ENCODE measurements around the gene VWA2. TPM values are rescaled to one million over a fixed set of nuclear protein-coding genes. Genes with fewer than 3 reads are reported as not detected.

VWA2 gene
- total RNA-seq, 4 donors from 2014 or later, result 0.64 to 3.3 TPM; not detected in 2

DNA sequence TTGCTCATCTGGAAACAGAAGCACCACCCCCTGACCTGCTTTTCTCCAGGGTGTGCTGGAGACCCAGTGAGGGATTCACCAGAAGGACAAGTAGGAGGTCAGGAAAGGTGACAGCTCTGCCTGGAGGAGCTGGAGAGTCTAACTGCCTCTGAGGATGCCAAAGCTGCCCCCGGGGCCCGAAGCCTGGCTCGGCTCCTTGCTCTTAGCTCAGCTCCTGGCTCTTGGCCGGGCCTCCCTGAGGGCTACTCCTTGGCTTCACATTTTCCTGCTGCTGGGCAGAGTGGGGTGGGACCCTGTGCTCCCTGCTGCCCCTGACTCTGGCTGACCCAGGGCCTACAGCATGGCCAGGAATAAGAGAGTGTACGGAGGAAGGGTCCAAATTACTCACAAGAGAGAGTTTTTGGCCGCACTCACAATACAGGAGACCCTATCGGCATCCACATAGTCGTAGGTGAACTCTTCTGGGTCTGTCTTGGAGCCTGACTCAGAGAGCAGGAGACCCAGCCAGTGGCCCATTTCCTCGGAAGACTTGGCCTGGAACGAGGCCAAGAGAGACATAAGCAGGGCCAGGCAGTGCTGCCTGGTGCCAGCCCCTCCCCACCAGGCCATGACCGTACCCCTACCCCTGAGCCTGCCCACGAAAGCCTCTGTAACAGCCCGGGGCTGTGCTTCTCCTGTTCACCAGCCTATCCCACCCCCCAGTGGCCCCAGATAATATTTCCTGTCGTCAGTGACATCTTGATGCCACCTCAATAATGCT lies 63.1 kb downstream of the VWA2 start:
- TF ChIP-seq POLR2AphosphoS5 (IDR thresholded peaks at IDR 0.05) (no peak), EP300 (IDR thresholded peaks at IDR 0.05; ENCODE audit: low read depth) (no peak), POLR2A (IDR thresholded peaks at IDR 0.05) (no peak)
- TF ChIP-seq, protein P1, sequence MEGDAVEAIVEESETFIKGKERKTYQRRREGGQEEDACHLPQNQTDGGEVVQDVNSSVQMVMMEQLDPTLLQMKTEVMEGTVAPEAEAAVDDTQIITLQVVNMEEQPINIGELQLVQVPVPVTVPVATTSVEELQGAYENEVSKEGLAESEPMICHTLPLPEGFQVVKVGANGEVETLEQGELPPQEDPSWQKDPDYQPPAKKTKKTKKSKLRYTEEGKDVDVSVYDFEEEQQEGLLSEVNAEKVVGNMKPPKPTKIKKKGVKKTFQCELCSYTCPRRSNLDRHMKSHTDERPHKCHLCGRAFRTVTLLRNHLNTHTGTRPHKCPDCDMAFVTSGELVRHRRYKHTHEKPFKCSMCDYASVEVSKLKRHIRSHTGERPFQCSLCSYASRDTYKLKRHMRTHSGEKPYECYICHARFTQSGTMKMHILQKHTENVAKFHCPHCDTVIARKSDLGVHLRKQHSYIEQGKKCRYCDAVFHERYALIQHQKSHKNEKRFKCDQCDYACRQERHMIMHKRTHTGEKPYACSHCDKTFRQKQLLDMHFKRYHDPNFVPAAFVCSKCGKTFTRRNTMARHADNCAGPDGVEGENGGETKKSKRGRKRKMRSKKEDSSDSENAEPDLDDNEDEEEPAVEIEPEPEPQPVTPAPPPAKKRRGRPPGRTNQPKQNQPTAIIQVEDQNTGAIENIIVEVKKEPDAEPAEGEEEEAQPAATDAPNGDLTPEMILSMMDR (IDR thresholded peaks at IDR 0.05), result no peak
- Histone ChIP-seq H3K27ac (no peak overlapping the region), H3K9me3 (no peaks in the 10 kb centered on the region), H3K36me3 (peaks cover 0 to 7% (median 1%) of the 10 kb centered on the region in 4 donors), H3K4me3 (no peak overlapping the region), H3K4me1 (peaks cover 3 to 11% (median 8%) of the 10 kb centered on the region in 4 donors), H3K27me3 (no peaks in the 10 kb centered on the region)
- intact Hi-C loops (cut with DNase I; ENCODE audit: low total_unique reads), result loop anchor here (5.0 kb wide), 1 partner anchor 135 kb away; no protein-coding TSS in a partner anchor
- in situ Hi-C loops (cut with MboI; ENCODE audit: low pct_ligation_motif_present in 1 of 4, low pct_unique_long_range_greater_than_20kb in 1 of 4, low sequenced_read_pairs in 3 of 4), result loop anchor here in 3 of 4 donors (25.0 kb wide), 2 partner anchors 135 to 485 kb away; no protein-coding TSS in a partner anchor
- 40 to 78% methylated on average over 1 to 14 of the region's 14 CpGs for WGBS, 2 donors (ENCODE audit: low coverage in 1 of 2)
- no peak for DNase-seq

DNA sequence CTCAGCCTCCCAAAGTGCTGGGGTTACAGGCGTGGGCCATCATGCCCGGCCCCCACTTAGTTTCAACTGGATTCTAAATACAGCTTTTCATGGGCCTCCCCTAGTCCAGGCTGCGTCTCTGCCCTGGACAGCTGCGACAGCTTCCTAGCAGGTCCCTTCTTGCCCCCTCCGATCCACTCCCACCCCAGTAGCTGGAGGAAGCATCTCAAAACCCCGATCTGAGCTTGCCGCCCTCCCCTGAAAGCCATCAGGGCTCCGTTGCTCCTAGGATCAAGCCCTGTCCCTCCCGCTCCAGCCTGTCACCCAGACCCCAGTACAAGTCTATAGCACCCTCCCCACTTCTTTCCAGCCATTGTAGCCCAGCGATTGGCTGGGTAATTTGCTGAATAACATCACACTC lies 64.5 kb downstream of the VWA2 start:
- no peaks in the 10 kb centered on the region for H3K36me3 ChIP-seq
- peak overlapping the region in 2 of 4 donors; percentile 4 to 49 for H3K27ac ChIP-seq
- H3K27me3 ChIP-seq, result no peaks in the 10 kb centered on the region
- H3K4me1 ChIP-seq, result peaks cover 3 to 11% (median 8%) of the 10 kb centered on the region in 4 donors
- in situ Hi-C loops (cut with MboI; ENCODE audit: low pct_ligation_motif_present in 1 of 4, low pct_unique_long_range_greater_than_20kb in 1 of 4, low sequenced_read_pairs in 3 of 4) (loop anchor here in 3 of 4 donors (25.0 kb wide), 2 partner anchors 134 to 484 kb away; no protein-coding TSS in a partner anchor), intact Hi-C loops (cut with DNase I; ENCODE audit: low total_unique reads) (loop anchor here (5.0 kb wide), 1 partner anchor 134 kb away; no protein-coding TSS in a partner anchor)
- 72 to 78% methylated on average over 4 to 10 of the region's 10 CpGs for WGBS, 2 donors (ENCODE audit: low coverage in 1 of 2)
- no peak for DNase-seq
- no peaks in the 10 kb centered on the region for H3K9me3 ChIP-seq
- TF ChIP-seq POLR2AphosphoS5 (IDR thresholded peaks at IDR 0.05) (no peak), EP300 (IDR thresholded peaks at IDR 0.05; ENCODE audit: low read depth) (no peak), POLR2A (IDR thresholded peaks at IDR 0.05) (no peak)
- TF ChIP-seq, protein P1 (IDR thresholded peaks at IDR 0.05), result no peak
- no peak overlapping the region for H3K4me3 ChIP-seq

DNA sequence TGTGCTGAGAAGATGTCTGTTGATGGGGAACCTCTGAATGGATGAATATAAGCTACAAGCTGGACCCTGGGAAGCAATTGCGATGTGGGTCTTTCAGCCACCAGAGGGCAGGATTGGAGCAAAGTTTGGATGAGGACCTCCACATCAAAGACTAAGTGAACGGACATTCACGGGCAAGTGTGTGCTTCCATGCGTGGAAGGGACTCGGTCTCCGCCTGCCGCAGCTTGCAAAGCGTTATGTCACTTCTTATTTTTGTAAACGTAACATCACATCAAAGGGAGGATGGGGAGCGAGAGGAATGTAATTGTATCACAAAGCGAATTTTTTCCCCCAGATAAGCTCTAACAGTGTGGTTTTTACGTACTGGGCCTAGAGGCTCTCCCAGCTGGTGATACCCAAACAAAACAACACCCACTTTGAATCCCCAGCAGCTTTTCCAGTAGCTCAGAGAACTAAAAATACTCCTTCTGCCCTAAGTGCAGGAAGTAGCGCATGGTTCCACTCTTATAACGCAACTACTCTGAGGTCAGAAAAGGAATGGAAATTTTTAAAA lies 65.0 kb downstream of the VWA2 start:
- in situ Hi-C loops (cut with MboI; ENCODE audit: low pct_ligation_motif_present in 1 of 4, low pct_unique_long_range_greater_than_20kb in 1 of 4, low sequenced_read_pairs in 3 of 4), result loop anchor here in 3 of 4 donors (25.0 kb wide), 2 partner anchors 133 to 483 kb away; no protein-coding TSS in a partner anchor
- DNase-seq, result peak; percentile 84
- intact Hi-C loops (cut with DNase I; ENCODE audit: low total_unique reads), result loop anchor here (5.0 kb wide), 1 partner anchor 133 kb away; no protein-coding TSS in a partner anchor

More for the DNA sequence above, 65.0 kb downstream of the VWA2 start:
- 0 to 3% methylated on average over 1 to 14 of the region's 14 CpGs for WGBS, 2 donors (ENCODE audit: low coverage in 1 of 2)
- Histone ChIP-seq H3K4me3 (peak overlapping the region in 2 of 4 donors; percentile 20 to 30), H3K27me3 (no peaks in the 10 kb centered on the region), H3K27ac (peak overlapping the region; percentile 1 to 49 (median 29)), H3K9me3 (no peaks in the 10 kb centered on the region), H3K36me3 (no peaks in the 10 kb centered on the region), H3K4me1 (peaks cover 3 to 11% (median 8%) of the 10 kb centered on the region in 4 donors)
- TF ChIP-seq, protein P1 (IDR thresholded peaks at IDR 0.05), result peak; percentile 64 to 84 (median 79)
- TF ChIP-seq POLR2A (IDR thresholded peaks at IDR 0.05), result no peak
- TF ChIP-seq POLR2AphosphoS5 (IDR thresholded peaks at IDR 0.05), result peak in 1 of 3 donors; percentile 21

All from transverse colon (tissue), 4 donors.